Stomach (tissue), 9 donors: ENCODE measurements around the gene SLC5A1. TPM values are rescaled to one million over a fixed set of nuclear protein-coding genes. Genes with fewer than 3 reads are reported as not detected.

ENCODE experiments used
- DNase-seq, 2 donors: peaks; one replicate each; pipeline versions ENCODE4 v3.0.0 to v3.0.0-alpha.2; 2013 to 2019
- H3K27ac ChIP-seq, 5 donors: fragments of 200-600 bp in 4 of 5; sonication (generic) in 4 of 5; one replicate each; pipeline ENCODE4 v1.5.1; 2013 to 2019; ENCODE audit warnings: mild to moderate bottlenecking in 1 of 5, moderate library complexity in 1 of 5
- H3K27me3 ChIP-seq, 3 donors: fragments of 200-600 bp; sonication (generic); one replicate each; pipeline ENCODE4 v1.5.1; 2017 to 2019; ENCODE audit warnings: mixed run types in 1 of 3
- H3K36me3 ChIP-seq, 4 donors: fragments of 200-600 bp; sonication (generic); 1 replicate in 3 of 4; 2 replicates in 1 of 4; pipeline ENCODE4 v1.5.1; 2016 to 2019
- H3K4me1 ChIP-seq, 4 donors: fragments of 200-600 bp; sonication (generic); one replicate each; pipeline ENCODE4 v1.5.1; 2016 to 2019
- H3K4me3 ChIP-seq, 4 donors: fragments of 200-600 bp; sonication (generic) in 3 of 4; one replicate each; pipeline ENCODE4 v1.5.1; 2016 to 2019; ENCODE audit warnings: mild to moderate bottlenecking in 1 of 4
- H3K9me3 ChIP-seq, 4 donors: fragments of 200-600 bp; sonication (generic); one replicate each; pipeline ENCODE4 v1.5.1; 2016 to 2019
- EP300 ChIP-seq: sonication (generic); formaldehyde crosslinking; IDR thresholded peaks from one replicate; pipeline ENCODE4 v1.6.1; 2017; ENCODE audit warnings: antibody characterized with exemption
- POLR2A ChIP-seq, 4 donors: fragments of 450-650 bp; IDR thresholded peaks; one replicate each; pipeline ENCODE4 v1.6.1; 2016; ENCODE audit warnings: antibody characterized with exemption in 4 of 4, control low read depth in 2 of 4, mild to moderate bottlenecking in 1 of 4, moderate library complexity in 1 of 4
- POLR2AphosphoS5 ChIP-seq, 3 donors: sonication (generic); formaldehyde crosslinking; IDR thresholded peaks; one replicate each; pipeline ENCODE4 v1.6.1; 2016; ENCODE audit warnings: antibody characterized with exemption in 3 of 3
- WGBS, 5 donors: extraction: QIAGEN DNeasy Blood & Tissue Kit in 3 of 5; methylation state at CpG; one replicate each; pipeline versions ENCODE4 v1.1.5 to v1.1.7; 2013 to 2018; 5-methylcytosine and 5-hydroxymethylcytosine counted together
- intact Hi-C: fragments of 100-400 bp; cut with DNase I; formaldehyde crosslinking; loops from one replicate; pipeline ENCODE4 v1.15.1; 2023; ENCODE audit warnings: low total_unique reads
- polyA plus RNA-seq, 3 donors: library from polyadenylated mRNA; stranded (reverse); fragments of 200-250 nt; gene quantifications; one replicate each; pipeline ENCODE4 v1.2.3, GENCODE V29; 2013
- total RNA-seq, 5 donors: library from RNA; depleted of rRNA; stranded (reverse); fragments of >200 nt; gene quantifications; one replicate each; pipeline versions ENCODE4 v1.1.0 to v1.2.3, GENCODE V29; 2014 to 2016
- TF ChIP-seq, protein P1 (sequence below), 7 experiments: fragments of 450-650 bp in 4 of 7; fragments of 200-600 bp in 3 of 7; sonication (generic) in 3 of 7; IDR thresholded peaks; one replicate each; pipeline ENCODE4 v1.5.1; 2016 to 2019; ENCODE audit warnings: antibody characterized with exemption in 7 of 7, control low read depth in 2 of 7, mild to moderate bottlenecking in 1 of 7
- donor health status: healthy with polysubstance abuse.
- donor health status: Bipolar disorder and iron deficiency.
- donor health status: healthy.

SLC5A1 gene
- total and polyA plus RNA-seq, 8 donors, result 0.68 to 13.8 (median 2.3) TPM; not detected in 3

DNA sequence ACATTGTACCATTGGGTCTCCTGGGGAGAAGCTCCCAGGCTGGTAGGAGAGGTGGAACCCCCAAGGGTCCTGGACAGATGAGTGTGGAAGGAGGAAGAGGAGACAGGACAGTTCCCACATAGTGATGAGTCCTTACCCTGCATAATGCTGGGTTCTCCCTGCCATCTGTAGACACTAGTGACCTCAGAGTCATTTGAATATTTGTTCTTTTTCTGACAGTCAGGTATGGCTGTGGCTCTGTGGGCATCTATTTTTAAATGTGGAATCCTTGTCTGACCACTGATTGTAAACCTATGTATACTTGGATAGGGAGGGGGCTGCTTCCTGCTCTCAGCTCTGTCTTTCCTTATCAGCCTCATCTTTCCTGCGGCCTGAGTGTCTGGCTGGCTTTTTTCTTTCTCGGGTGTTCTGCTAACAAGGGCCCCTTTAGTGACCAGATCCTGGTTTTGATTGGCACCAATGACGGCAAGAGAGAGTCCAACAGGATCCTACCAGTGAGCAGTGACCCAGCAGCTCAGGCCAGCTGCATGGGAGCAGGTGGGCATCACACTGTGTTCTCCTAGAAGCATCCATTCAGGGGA lies 2.6 kb upstream of the SLC5A1 start:
- H3K27me3 ChIP-seq, result peaks cover 0 to 39% (median 0%) of the 10 kb centered on the region in 3 donors
- peaks cover 0 to 12% (median 8%) of the 10 kb centered on the region in 4 donors for H3K4me1 ChIP-seq
- no peak for DNase-seq
- TF ChIP-seq EP300 (no peak), POLR2A (IDR thresholded peaks at IDR 0.05) (no peak), POLR2AphosphoS5 (IDR thresholded peaks at IDR 0.05) (no peak)
- TF ChIP-seq, protein P1, sequence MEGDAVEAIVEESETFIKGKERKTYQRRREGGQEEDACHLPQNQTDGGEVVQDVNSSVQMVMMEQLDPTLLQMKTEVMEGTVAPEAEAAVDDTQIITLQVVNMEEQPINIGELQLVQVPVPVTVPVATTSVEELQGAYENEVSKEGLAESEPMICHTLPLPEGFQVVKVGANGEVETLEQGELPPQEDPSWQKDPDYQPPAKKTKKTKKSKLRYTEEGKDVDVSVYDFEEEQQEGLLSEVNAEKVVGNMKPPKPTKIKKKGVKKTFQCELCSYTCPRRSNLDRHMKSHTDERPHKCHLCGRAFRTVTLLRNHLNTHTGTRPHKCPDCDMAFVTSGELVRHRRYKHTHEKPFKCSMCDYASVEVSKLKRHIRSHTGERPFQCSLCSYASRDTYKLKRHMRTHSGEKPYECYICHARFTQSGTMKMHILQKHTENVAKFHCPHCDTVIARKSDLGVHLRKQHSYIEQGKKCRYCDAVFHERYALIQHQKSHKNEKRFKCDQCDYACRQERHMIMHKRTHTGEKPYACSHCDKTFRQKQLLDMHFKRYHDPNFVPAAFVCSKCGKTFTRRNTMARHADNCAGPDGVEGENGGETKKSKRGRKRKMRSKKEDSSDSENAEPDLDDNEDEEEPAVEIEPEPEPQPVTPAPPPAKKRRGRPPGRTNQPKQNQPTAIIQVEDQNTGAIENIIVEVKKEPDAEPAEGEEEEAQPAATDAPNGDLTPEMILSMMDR (IDR thresholded peaks at IDR 0.05), result no peak
- no peak overlapping the region for H3K4me3 ChIP-seq
- no peaks in the 10 kb centered on the region for H3K9me3 ChIP-seq
- intact Hi-C loops, result no loop called here
- no peak overlapping the region for H3K27ac ChIP-seq
- no peaks in the 10 kb centered on the region for H3K36me3 ChIP-seq
- 47 to 62% (median 59%) methylated on average over 3 of the region's 3 CpGs for WGBS, 5 donors

DNA sequence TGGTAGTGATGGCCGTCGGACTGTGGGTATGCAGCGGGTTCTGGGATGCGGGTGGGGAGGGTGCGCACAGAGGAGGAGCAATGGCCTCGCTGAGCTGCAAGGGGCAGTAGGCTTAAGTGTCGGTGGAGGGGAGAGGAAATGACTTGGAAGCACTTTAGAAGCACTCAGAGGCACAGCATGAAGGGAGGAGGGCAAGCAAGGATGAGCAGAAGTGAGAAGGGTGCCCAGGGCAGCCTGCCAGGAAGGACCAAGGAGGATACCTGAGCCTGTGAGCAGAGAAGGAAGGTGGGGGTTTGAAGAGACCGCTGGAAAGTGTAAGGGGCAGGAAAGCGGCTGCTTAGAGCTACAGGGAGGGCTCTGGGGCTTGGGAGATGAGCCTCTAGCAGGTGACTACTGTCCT lies 330 bp downstream of the SLC5A1 start:
- 38 to 53% (median 42%) methylated on average over 9 of the region's 9 CpGs for WGBS, 5 donors
- Histone ChIP-seq H3K27me3 (peaks cover 0 to 39% (median 0%) of the 10 kb centered on the region in 3 donors), H3K36me3 (no peaks in the 10 kb centered on the region), H3K9me3 (no peaks in the 10 kb centered on the region), H3K4me1 (peaks cover 0 to 12% (median 8%) of the 10 kb centered on the region in 4 donors), H3K4me3 (no peak overlapping the region), H3K27ac (peak overlapping the region in 2 of 5 donors; percentile 2 to 34)
- DNase-seq, result no peak
- TF ChIP-seq EP300 (no peak), POLR2A (IDR thresholded peaks at IDR 0.05) (no peak), POLR2AphosphoS5 (IDR thresholded peaks at IDR 0.05) (no peak)
- TF ChIP-seq, protein P1 (IDR thresholded peaks at IDR 0.05), result no peak
- intact Hi-C loops, result no loop called here

DNA sequence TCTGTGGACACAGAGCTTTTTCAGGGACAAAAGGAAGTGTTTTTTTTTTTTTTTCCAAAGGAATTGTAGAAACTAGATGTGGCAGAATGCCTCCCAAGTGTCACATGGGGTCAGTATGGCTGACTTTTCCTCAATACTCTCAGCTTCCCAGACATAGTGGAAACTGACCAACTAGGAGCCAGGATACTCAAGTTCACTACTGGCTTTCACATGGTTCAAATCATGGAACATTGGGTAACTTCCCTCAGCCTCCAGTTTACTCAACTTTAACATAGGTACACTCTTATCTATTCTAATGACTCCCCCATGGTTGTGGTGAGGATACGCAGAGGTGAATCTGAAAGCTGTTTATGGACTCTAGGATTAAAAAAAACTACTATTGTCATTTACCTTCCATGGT lies 1.4 kb downstream of the SLC5A1 start:
- TF ChIP-seq POLR2A (IDR thresholded peaks at IDR 0.05) (no peak), EP300 (no peak), POLR2AphosphoS5 (IDR thresholded peaks at IDR 0.05) (no peak)
- TF ChIP-seq, protein P1 (IDR thresholded peaks at IDR 0.05), result no peak
- Histone ChIP-seq H3K4me1 (peaks cover 0 to 12% (median 8%) of the 10 kb centered on the region in 4 donors), H3K27me3 (peaks cover 0 to 31% (median 0%) of the 10 kb centered on the region in 3 donors), H3K4me3 (no peak overlapping the region), H3K36me3 (no peaks in the 10 kb centered on the region), H3K27ac (peak overlapping the region in 1 of 5 donors; percentile 50), H3K9me3 (no peaks in the 10 kb centered on the region)
- WGBS, 5 donors, result 80 to 96% (median 89%) methylated on average over 1 of the region's 1 CpG
- intact Hi-C loops, result no loop called here
- no peak for DNase-seq

DNA sequence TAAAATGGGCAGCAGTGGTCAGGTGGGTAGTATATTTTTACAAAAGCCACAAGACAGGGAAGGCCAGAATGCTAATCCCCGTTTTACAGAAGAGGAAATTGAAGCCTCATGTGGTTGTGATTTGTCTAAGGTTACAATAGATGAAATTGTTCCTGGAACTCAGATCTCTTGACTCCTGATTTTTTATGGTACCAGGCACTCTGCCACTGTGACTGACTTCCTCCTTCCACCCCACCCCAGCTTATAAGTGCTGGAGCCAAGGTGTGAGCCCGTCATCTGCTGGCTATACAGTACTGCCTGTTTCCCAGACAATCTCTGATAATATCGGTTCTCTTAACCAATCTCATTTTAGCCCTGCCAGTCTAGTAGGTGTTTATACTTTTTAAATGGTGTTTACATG lies 1.9 kb downstream of the SLC5A1 start:
- Histone ChIP-seq H3K9me3 (no peaks in the 10 kb centered on the region), H3K36me3 (no peaks in the 10 kb centered on the region), H3K4me1 (peaks cover 0 to 12% (median 8%) of the 10 kb centered on the region in 4 donors), H3K4me3 (no peak overlapping the region), H3K27ac (peak overlapping the region in 1 of 5 donors; percentile 50), H3K27me3 (peaks cover 0 to 30% (median 0%) of the 10 kb centered on the region in 3 donors)
- peak; percentile 27 to 50 for DNase-seq
- TF ChIP-seq POLR2AphosphoS5 (IDR thresholded peaks at IDR 0.05), result peak in 1 of 3 donors; percentile 39
- TF ChIP-seq EP300, result no peak
- TF ChIP-seq, protein P1 (IDR thresholded peaks at IDR 0.05), result no peak
- no peak for TF ChIP-seq POLR2A (IDR thresholded peaks at IDR 0.05)
- 17 to 30% (median 20%) methylated on average over 3 of the region's 3 CpGs for WGBS, 5 donors
- intact Hi-C loops, result no loop called here
